Activated B cell treated with CpG ODN at 0.5 μM for 24 hours (primary cell): ENCODE results near the gene JUP. TPM values are rescaled to one million over a fixed set of nuclear protein-coding genes. Genes with fewer than 3 reads are reported as not detected.

Experiments used
- ATAC-seq: fragments of 200-7000 bp; cut with Tn5 transposase; one replicate; pipeline ENCODE4 v1.10.0; 2021; ENCODE audit warnings: low read depth, mild to moderate bottlenecking, moderate library complexity
- CTCF ChIA-PET: fragments of 350-600 bp; sonication (Branson Sonifier 250); formaldehyde crosslinking; loops from one replicate; lab custom pipeline; 2021; ENCODE audit warnings: antibody characterized with exemption; lab: Charles Lee
- POLR2A ChIA-PET: fragments of 350-600 bp; sonication (Branson Sonifier 250); formaldehyde crosslinking; loops from one replicate; lab custom pipeline; 2021; ENCODE audit warnings: antibody characterized with exemption; lab: Charles Lee
- DNase-seq: peaks from one replicate; pipeline ENCODE4 v3.0.0; 2022
- H3K27ac Mint-ChIP-seq: one replicate; pipeline ENCODE4 v1.8.0; 2020; ENCODE audit warnings: mixed read lengths
- H3K27me3 Mint-ChIP-seq: one replicate; pipeline ENCODE4 v1.8.0; 2021; ENCODE audit warnings: mixed read lengths
- H3K36me3 Mint-ChIP-seq: one replicate; pipeline ENCODE4 v1.8.0; 2021; ENCODE audit warnings: low read depth, mixed read lengths
- H3K4me1 Mint-ChIP-seq: one replicate; pipeline ENCODE4 v1.8.0; 2021; ENCODE audit warnings: mixed read lengths
- H3K4me3 Mint-ChIP-seq: one replicate; pipeline ENCODE4 v1.8.0; 2020; ENCODE audit warnings: mild to moderate bottlenecking, mixed read lengths
- H3K9me3 Mint-ChIP-seq: one replicate; pipeline ENCODE4 v1.8.0; 2020; ENCODE audit warnings: mixed read lengths
- intact Hi-C: fragments of 100-400 bp; cut with micrococcal nuclease; formaldehyde crosslinking; loops from one replicate; pipeline ENCODE4 v1.15.1; 2024
- total RNA-seq: library from RNA; stranded (reverse); gene quantifications from 2 replicates; pipeline ENCODE4 v1.2.3, GENCODE V29; 2022
- TF ChIP-seq, protein P1 (sequence below): fragments of 200-600 bp; IDR thresholded peaks from one replicate; pipeline ENCODE4 v1.8.0; 2022; ENCODE audit warnings: antibody characterized with exemption, mild to moderate bottlenecking

JUP gene
- total RNA-seq, 1 donor from 2014 or later = 31.1 TPM

DNA sequence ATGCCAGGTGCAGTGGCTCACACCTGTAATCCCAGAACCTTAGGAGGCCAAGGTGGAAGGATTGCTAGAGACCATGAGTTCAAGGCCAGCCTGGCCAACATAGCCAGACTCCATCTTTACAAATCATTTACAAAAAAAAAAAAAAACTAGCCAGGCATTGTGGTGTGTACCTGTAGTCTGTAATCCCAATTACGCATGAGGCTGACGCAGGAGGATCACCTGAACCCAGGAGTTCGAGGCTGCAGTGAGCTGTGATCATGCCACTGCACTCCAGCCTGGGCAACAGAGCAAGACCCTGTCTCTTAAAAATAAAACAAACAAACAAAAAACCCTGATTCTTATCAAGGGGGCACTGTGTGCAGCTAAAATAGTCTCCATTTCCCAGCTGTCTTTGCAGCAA lies 35.2 kb downstream of the JUP start:
- ChIA-PET POLR2A (interaction anchor here (1.0 kb wide), 1 partner anchor 35 kb away, joined by 3 read pairs; the partner anchor contains the start of gene JUP), CTCF (no interaction called here)
- Mint-ChIP-seq H3K36me3 (peaks cover 19% of the 10 kb centered on the region), H3K4me1 (no peaks in the 10 kb centered on the region), H3K27me3 (peaks cover 4% of the 10 kb centered on the region), H3K4me3 (no peak overlapping the region), H3K9me3 (no peaks in the 10 kb centered on the region), H3K27ac (no peak overlapping the region)
- no peak for ATAC-seq
- TF ChIP-seq, protein P1, sequence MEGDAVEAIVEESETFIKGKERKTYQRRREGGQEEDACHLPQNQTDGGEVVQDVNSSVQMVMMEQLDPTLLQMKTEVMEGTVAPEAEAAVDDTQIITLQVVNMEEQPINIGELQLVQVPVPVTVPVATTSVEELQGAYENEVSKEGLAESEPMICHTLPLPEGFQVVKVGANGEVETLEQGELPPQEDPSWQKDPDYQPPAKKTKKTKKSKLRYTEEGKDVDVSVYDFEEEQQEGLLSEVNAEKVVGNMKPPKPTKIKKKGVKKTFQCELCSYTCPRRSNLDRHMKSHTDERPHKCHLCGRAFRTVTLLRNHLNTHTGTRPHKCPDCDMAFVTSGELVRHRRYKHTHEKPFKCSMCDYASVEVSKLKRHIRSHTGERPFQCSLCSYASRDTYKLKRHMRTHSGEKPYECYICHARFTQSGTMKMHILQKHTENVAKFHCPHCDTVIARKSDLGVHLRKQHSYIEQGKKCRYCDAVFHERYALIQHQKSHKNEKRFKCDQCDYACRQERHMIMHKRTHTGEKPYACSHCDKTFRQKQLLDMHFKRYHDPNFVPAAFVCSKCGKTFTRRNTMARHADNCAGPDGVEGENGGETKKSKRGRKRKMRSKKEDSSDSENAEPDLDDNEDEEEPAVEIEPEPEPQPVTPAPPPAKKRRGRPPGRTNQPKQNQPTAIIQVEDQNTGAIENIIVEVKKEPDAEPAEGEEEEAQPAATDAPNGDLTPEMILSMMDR = no peak
- intact Hi-C loops = no loop called here
- no peak for DNase-seq

GRCh38 chr17:41750862-41751261 lies 35.6 kb downstream of the JUP start:
- Mint-ChIP-seq H3K4me3 (no peak overlapping the region), H3K27ac (no peak overlapping the region), H3K36me3 (peaks cover 14% of the 10 kb centered on the region), H3K27me3 (peaks cover 5% of the 10 kb centered on the region), H3K9me3 (no peaks in the 10 kb centered on the region), H3K4me1 (no peaks in the 10 kb centered on the region)
- POLR2A ChIA-PET = interaction anchor here (1.0 kb wide), 1 partner anchor 35 kb away, joined by 3 read pairs; the partner anchor contains the start of gene JUP
- ATAC-seq (no peak), DNase-seq (no peak)
- CTCF ChIA-PET = no interaction called here
- TF ChIP-seq, protein P1 = no peak
- intact Hi-C loops = no loop called here

- Mint-ChIP-seq H3K27me3 (peaks cover 5% of the 10 kb centered on the region), H3K36me3 (no peaks in the 10 kb centered on the region), H3K9me3 (no peaks in the 10 kb centered on the region), H3K4me3 (no peak overlapping the region), H3K4me1 (no peaks in the 10 kb centered on the region), H3K27ac (no peak overlapping the region)
- intact Hi-C loops = no loop called here
- TF ChIP-seq, protein P1 = no peak
- ChIA-PET CTCF (no interaction called here), POLR2A (interaction anchor here (0.9 kb wide), 1 partner anchor 42 kb away, joined by 4 read pairs; no protein-coding TSS in a partner anchor)
- no peak for ATAC-seq
- no peak for DNase-seq
Measured at GRCh38 chr17:41748275-41748674, 38.2 kb downstream of the JUP start.

- H3K27me3 Mint-ChIP-seq = peaks cover 11% of the 10 kb centered on the region
- H3K4me3 Mint-ChIP-seq = no peak overlapping the region
- H3K9me3 Mint-ChIP-seq = no peaks in the 10 kb centered on the region
- no peaks in the 10 kb centered on the region for H3K36me3 Mint-ChIP-seq
- CTCF ChIA-PET = no interaction called here
- H3K27ac Mint-ChIP-seq = no peak overlapping the region
- POLR2A ChIA-PET = no interaction called here
- TF ChIP-seq, protein P1 = no peak
- intact Hi-C loops = no loop called here
- DNase-seq (no peak), ATAC-seq (no peak)
- no peaks in the 10 kb centered on the region for H3K4me1 Mint-ChIP-seq
Measured at GRCh38 chr17:41741709-41742108, 44.8 kb downstream of the JUP start.

DNA sequence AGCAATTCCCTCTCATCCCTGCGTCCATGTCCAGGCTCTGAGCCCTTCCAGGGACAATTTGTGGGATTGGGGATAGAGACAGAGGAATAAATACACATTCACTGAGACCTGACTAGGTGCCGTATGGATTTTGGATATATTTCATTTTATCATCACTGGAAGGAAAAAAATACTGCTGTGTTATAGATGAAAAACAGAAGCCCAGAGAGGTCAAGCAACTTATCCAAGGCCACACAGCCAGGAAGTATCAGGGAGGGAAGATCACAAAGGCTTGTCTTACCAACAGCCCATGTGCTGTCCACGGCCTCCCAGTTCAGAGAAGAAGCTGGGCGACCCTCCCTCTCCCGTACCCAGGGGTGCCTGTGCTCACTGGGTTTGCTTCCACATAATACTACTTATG lies 46.0 kb downstream of the JUP start:
- DNase-seq (no peak), ATAC-seq (no peak)
- no peaks in the 10 kb centered on the region for H3K9me3 Mint-ChIP-seq
- H3K36me3 Mint-ChIP-seq = no peaks in the 10 kb centered on the region
- POLR2A ChIA-PET = no interaction called here
- TF ChIP-seq, protein P1 = no peak
- no peak overlapping the region for H3K4me3 Mint-ChIP-seq
- H3K4me1 Mint-ChIP-seq = no peaks in the 10 kb centered on the region
- peaks cover 15% of the 10 kb centered on the region for H3K27me3 Mint-ChIP-seq
- intact Hi-C loops = no loop called here
- CTCF ChIA-PET = no interaction called here
- H3K27ac Mint-ChIP-seq = no peak overlapping the region
